IMR-90 (cell line): ENCODE data around the gene QSOX2. TPM values are rescaled to one million over a fixed set of nuclear protein-coding genes. Genes with fewer than 3 reads are reported as not detected.

Experiments
- ATAC-seq: fragments of 200-7000 bp; cut with Tn5 transposase; 2 replicates; pipeline ENCODE4 v1.9.1; 2020; ENCODE audit warnings: low read depth, mild to moderate bottlenecking, moderate library complexity
- BruUV-seq: library from RNA; stranded (reverse); fragments of 400-500 nt; replicated peaks from 2 replicates; lab custom pipeline; 2021; lab: Mats Ljungman, UMichigan
- CTCF ChIA-PET: fragments of 300-600 bp; formaldehyde crosslinking; extraction: SDS; loops from one replicate; lab custom pipeline; 2021; ENCODE audit warnings: antibody characterized with exemption; lab: Yijun Ruan, JAX
- POLR2A ChIA-PET: fragments of 300-600 bp; sonication (Branson Sonifier 250); formaldehyde crosslinking; loops from one replicate; lab custom pipeline; 2022; ENCODE audit warnings: antibody characterized with exemption; ENCODE audit not compliant: unreplicated experiment; lab: Charles Lee
- DNase-seq: peaks from one replicate; pipeline ENCODE4 v3.0.0; 2013
- H2AFZ ChIP-seq: replicated peaks from 2 replicates; pipeline ENCODE3; 2013; ENCODE audit warnings: low read length, mild to moderate bottlenecking; ENCODE audit not compliant: poor library complexity
- H2AK5ac ChIP-seq: 2 replicates; pipeline ENCODE4 v1.6.1; 2013; ENCODE audit warnings: low read depth, low read length, inconsistent platforms
- H2AK9ac ChIP-seq: replicated peaks from 2 replicates; pipeline ENCODE3; 2013; ENCODE audit warnings: mild to moderate bottlenecking, low read depth, low read length, moderate library complexity; ENCODE audit not compliant: poor library complexity
- H2BK120ac ChIP-seq: 2 replicates; pipeline ENCODE4 v1.6.1; 2013; ENCODE audit warnings: low read depth, low read length, inconsistent platforms
- H2BK15ac ChIP-seq: 3 replicates; pipeline ENCODE4 v1.6.1; 2013; ENCODE audit warnings: low read depth, low read length, inconsistent platforms
- H2BK20ac ChIP-seq: 2 replicates; pipeline ENCODE4 v1.6.1; 2013; ENCODE audit warnings: low read depth, mild to moderate bottlenecking, inconsistent platforms, low read length, moderate library complexity
- H2BK5ac ChIP-seq: 2 replicates; pipeline ENCODE4 v1.6.1; 2013; ENCODE audit warnings: mild to moderate bottlenecking, low read depth, low read length, inconsistent platforms; ENCODE audit not compliant: poor library complexity, severe bottlenecking
- H3K14ac ChIP-seq: replicated peaks from 2 replicates; pipeline ENCODE4 v1.6.1; 2013; ENCODE audit warnings: low read depth, low read length, inconsistent platforms
- H3K18ac ChIP-seq: 2 replicates; pipeline ENCODE4 v1.6.1; 2013; ENCODE audit warnings: low read depth, low read length, control low read depth
- H3K23ac ChIP-seq: 2 replicates; pipeline ENCODE4 v1.6.1; 2013; ENCODE audit warnings: low read depth, low read length, inconsistent platforms
- H3K27ac ChIP-seq: 2 replicates; pipeline ENCODE4 v1.5.1; 2013; ENCODE audit warnings: mild to moderate bottlenecking, control low read depth, low read length; ENCODE audit not compliant: insufficient read depth
- H3K27me3 ChIP-seq: 2 replicates; pipeline ENCODE4 v1.6.1; 2013; ENCODE audit warnings: low read length; ENCODE audit not compliant: control insufficient read depth, insufficient read depth
- H3K36me3 ChIP-seq: 2 replicates; pipeline ENCODE4 v1.6.1; 2013; ENCODE audit warnings: low read length, mixed read lengths; ENCODE audit not compliant: control insufficient read depth, insufficient read depth
- H3K4ac ChIP-seq: 2 replicates; pipeline ENCODE4 v1.6.1; 2013; ENCODE audit warnings: low read depth, low read length, inconsistent platforms
- H3K4me1 ChIP-seq: 2 replicates; pipeline ENCODE4 v1.6.1; 2013; ENCODE audit warnings: low read length, mixed read lengths; ENCODE audit not compliant: control insufficient read depth, insufficient read depth
- H3K4me2 ChIP-seq: 2 replicates; pipeline ENCODE4 v1.6.1; 2013; ENCODE audit warnings: low read depth, mild to moderate bottlenecking, control low read depth, low read length, moderate library complexity
- H3K4me3 ChIP-seq: 2 replicates; pipeline ENCODE4 v1.5.1; 2013; ENCODE audit warnings: low read depth, mild to moderate bottlenecking, control low read depth, low read length, moderate library complexity; ENCODE audit not compliant: insufficient read depth
- H3K56ac ChIP-seq: 2 replicates; pipeline ENCODE4 v1.6.1; 2013; ENCODE audit warnings: low read length, inconsistent platforms; ENCODE audit not compliant: insufficient read depth; ENCODE audit errors: extremely low read depth
- H3K79me1 ChIP-seq, 2 experiments: 2 replicates each; pipeline ENCODE4 v1.6.1; 2013; ENCODE audit warnings: low read length in 2 of 2, inconsistent platforms in 1 of 2, low read depth in 1 of 2
- H3K9ac ChIP-seq: 2 replicates; pipeline ENCODE4 v1.6.1; 2013; ENCODE audit warnings: low read depth, low read length, control low read depth
- H3K9me1 ChIP-seq: 2 replicates; pipeline ENCODE4 v1.6.1; 2013; ENCODE audit warnings: low read length, inconsistent platforms; ENCODE audit not compliant: insufficient read depth
- H3K9me3 ChIP-seq: 2 replicates; pipeline ENCODE4 v1.6.1; 2013; ENCODE audit warnings: low read length; ENCODE audit not compliant: control insufficient read depth, insufficient read depth
- H4K20me1 ChIP-seq: 2 replicates; pipeline ENCODE4 v1.6.1; 2013; ENCODE audit warnings: low read length, inconsistent platforms; ENCODE audit not compliant: insufficient read depth
- H4K5ac ChIP-seq: 2 replicates; pipeline ENCODE4 v1.6.1; 2013; ENCODE audit warnings: mild to moderate bottlenecking, low read depth, low read length, control low read depth
- H4K8ac ChIP-seq, 2 experiments: 2 replicates each; pipeline ENCODE4 v1.6.1; 2013; ENCODE audit warnings: low read depth in 2 of 2, low read length in 2 of 2, control low read depth in 1 of 2, inconsistent platforms in 1 of 2
- H4K91ac ChIP-seq: 2 replicates; pipeline ENCODE4 v1.6.1; 2013; ENCODE audit warnings: low read depth, low read length, inconsistent platforms; ENCODE audit not compliant: insufficient read depth
- BHLHE40 ChIP-seq: fragments of 150-350 bp; IDR thresholded peaks from 2 replicates; pipeline ENCODE4 v1.6.1; 2016; ENCODE audit warnings: mild to moderate bottlenecking, low read depth, low read length
- CEBPB ChIP-seq: IDR thresholded peaks from 2 replicates; pipeline ENCODE4 v1.6.1; 2012; ENCODE audit warnings: low read depth, low read length, improper control_type of control experiment
- CHD1 ChIP-seq: IDR thresholded peaks from 2 replicates; pipeline ENCODE4 v1.6.1; 2012; ENCODE audit warnings: low read depth, low read length, improper control_type of control experiment
- FOS ChIP-seq: fragments of 150-350 bp; IDR thresholded peaks from 2 replicates; pipeline ENCODE4 v1.6.1; 2016; ENCODE audit warnings: low read depth, low read length
- MAFK ChIP-seq: IDR thresholded peaks from 2 replicates; pipeline ENCODE4 v1.6.1; 2012; ENCODE audit warnings: low read depth, low read length, improper control_type of control experiment
- MAZ ChIP-seq: IDR thresholded peaks from 2 replicates; pipeline ENCODE4 v1.6.1; 2012; ENCODE audit warnings: low read depth, mild to moderate bottlenecking, low read length, improper control_type of control experiment, moderate library complexity, borderline replicate concordance
- MXI1 ChIP-seq: IDR thresholded peaks from 2 replicates; pipeline ENCODE4 v1.6.1; 2012; ENCODE audit warnings: low read depth, mild to moderate bottlenecking, low read length, moderate library complexity, borderline replicate concordance
- NFE2L2 ChIP-seq: fragments of 150-350 bp; IDR thresholded peaks from 2 replicates; pipeline ENCODE4 v1.6.1; 2016; ENCODE audit warnings: low read depth, mild to moderate bottlenecking, low read length
- POLR2A ChIP-seq: IDR thresholded peaks from 2 replicates; pipeline ENCODE4 v1.6.1; 2012; ENCODE audit warnings: mild to moderate bottlenecking, low read depth, low read length
- RAD21 ChIP-seq: IDR thresholded peaks from 2 replicates; pipeline ENCODE4 v1.6.1; 2012; ENCODE audit warnings: low read length, improper control_type of control experiment
- RCOR1 ChIP-seq: IDR thresholded peaks from 2 replicates; pipeline ENCODE4 v1.6.1; 2012; ENCODE audit warnings: mild to moderate bottlenecking, low read length, improper control_type of control experiment; ENCODE audit not compliant: insufficient replicate concordance
- RFX5 ChIP-seq: IDR thresholded peaks from 2 replicates; pipeline ENCODE4 v1.8.0; 2012; ENCODE audit warnings: low read depth, mild to moderate bottlenecking, low read length, moderate library complexity
- SMC3 ChIP-seq: fragments of 150-350 bp; IDR thresholded peaks from 2 replicates; pipeline ENCODE4 v1.6.1; 2016; ENCODE audit warnings: low read depth, mild to moderate bottlenecking, antibody characterized with exemption, low read length, moderate library complexity
- WGBS, 2 experiments: methylation state at CpG; one replicate each; pipeline versions ENCODE4 v1.1.5 to v1.1.7; 2013; ENCODE audit warnings: missing lambda C conversion rate in 2 of 2; ENCODE audit not compliant: insufficient read length in 1 of 2; ENCODE audit errors: extremely low coverage in 2 of 2; 5-methylcytosine and 5-hydroxymethylcytosine counted together
- dilution Hi-C: fragments of 300-500 bp; cut with HindIII; formaldehyde crosslinking; loops from one replicate; pipeline ENCODE4 v1.14.3; 2018; ENCODE audit warnings: low sequenced_read_pairs; ENCODE audit not compliant: unreplicated experiment
- in situ Hi-C: fragments of 300-500 bp; cut with MboI; formaldehyde crosslinking; loops from 3 replicates; pipeline ENCODE4 v1.14.3; 2019; ENCODE audit warnings: low sequenced_read_pairs, inconsistent platforms, mixed read lengths
- intact Hi-C: fragments of 100-400 bp; cut with micrococcal nuclease; formaldehyde crosslinking; loops from 2 replicates; pipeline ENCODE4 v1.10.0; 2022
- polyA plus RNA-seq, 3 experiments: library from polyadenylated mRNA; depleted of rRNA; stranded (reverse); fragments of >200 nt; gene quantifications; 2 replicates each; pipeline ENCODE4 v1.2.3, GENCODE V29; 2012; ENCODE audit warnings: low replicate concordance in 1 of 3
- total RNA-seq: library from RNA; depleted of rRNA; stranded (reverse); fragments of >200 nt; gene quantifications from 2 replicates; pipeline ENCODE4 v1.2.3, GENCODE V29; 2012
- TF ChIP-seq, protein P1 (sequence below): fragments of 150-350 bp; IDR thresholded peaks from 2 replicates; pipeline ENCODE4 v1.6.1; 2017; ENCODE audit warnings: mild to moderate bottlenecking, antibody characterized with exemption, low read length, low read depth
- TF ChIP-seq, protein P2 (sequence below): conservative IDR thresholded peaks from 2 replicates; pipeline ENCODE4 v1.5.1; 2012; ENCODE audit warnings: mild to moderate bottlenecking, low read depth, low read length, improper control_type of control experiment
- TF ChIP-seq, protein P3 (sequence below): fragments of 150-350 bp; IDR thresholded peaks from 2 replicates; pipeline ENCODE4 v1.6.1; 2016; ENCODE audit warnings: low read depth, mild to moderate bottlenecking, low read length, moderate library complexity, borderline replicate concordance

QSOX2 gene
- total and polyA plus RNA-seq, 2 of the 4 experiments (the other 2 are of a cell fraction) = 5.9 to 12.9 TPM

DNA sequence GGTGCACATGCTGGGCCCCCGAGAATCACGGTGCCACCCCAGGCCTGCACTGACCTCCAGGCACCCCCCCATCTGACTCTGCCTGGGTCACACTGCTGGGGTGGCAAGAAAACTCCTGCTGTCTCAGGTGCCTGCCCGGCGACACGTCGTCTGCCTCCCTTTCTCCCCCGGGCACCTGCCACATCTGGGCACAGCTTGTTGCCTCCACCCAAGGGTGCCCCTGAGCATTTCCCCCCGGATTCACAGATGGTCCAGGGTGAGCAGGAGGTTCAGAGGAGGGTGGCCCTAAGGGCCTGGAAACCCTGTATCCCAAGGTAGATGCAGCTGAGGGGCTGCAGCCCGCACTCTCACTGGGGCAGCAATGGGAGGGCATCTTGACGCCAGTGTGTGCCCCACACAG, 14.9 kb upstream of the QSOX2 start:
- no peak overlapping the region for H4K5ac ChIP-seq
- H2AK5ac ChIP-seq = no peak overlapping the region
- no peak overlapping the region for H3K9ac ChIP-seq
- H4K91ac ChIP-seq = no peak overlapping the region
- no peak overlapping the region for H2AFZ ChIP-seq
- WGBS, 2 experiments = 90% methylated on average over 4 of the region's 10 CpGs; no CpG with 5 or more reads in 1 of the 2 experiments
- H3K4me1 ChIP-seq = no peaks in the 10 kb centered on the region
- ChIA-PET CTCF (no interaction called here), POLR2A (no interaction called here)
- H3K18ac ChIP-seq = no peak overlapping the region
- no peak for DNase-seq
- no peaks in the 10 kb centered on the region for H4K20me1 ChIP-seq
- H3K9me1 ChIP-seq = no peaks in the 10 kb centered on the region
- no peak overlapping the region for H3K14ac ChIP-seq
- H3K4me2 ChIP-seq = no peak overlapping the region
- H3K79me1 ChIP-seq = no peaks in the 10 kb centered on the region
- no peak overlapping the region for H3K56ac ChIP-seq
- H3K4me3 ChIP-seq = no peak overlapping the region
- no peak overlapping the region for H2AK9ac ChIP-seq
- H3K4ac ChIP-seq = no peak overlapping the region
- no peak overlapping the region for H4K8ac ChIP-seq
- no peaks in the 10 kb centered on the region for H3K36me3 ChIP-seq
- no peak overlapping the region for H2BK15ac ChIP-seq
- H3K9me3 ChIP-seq = no peaks in the 10 kb centered on the region
- H3K23ac ChIP-seq = no peak overlapping the region
- no peak overlapping the region for H2BK5ac ChIP-seq
- TF ChIP-seq POLR2A = no peak
- TF ChIP-seq RAD21 = no peak
- TF ChIP-seq MXI1 = no peak
- no peak for TF ChIP-seq MAFK
- TF ChIP-seq NFE2L2 = no peak
- TF ChIP-seq CEBPB = no peak
- TF ChIP-seq, protein P1, sequence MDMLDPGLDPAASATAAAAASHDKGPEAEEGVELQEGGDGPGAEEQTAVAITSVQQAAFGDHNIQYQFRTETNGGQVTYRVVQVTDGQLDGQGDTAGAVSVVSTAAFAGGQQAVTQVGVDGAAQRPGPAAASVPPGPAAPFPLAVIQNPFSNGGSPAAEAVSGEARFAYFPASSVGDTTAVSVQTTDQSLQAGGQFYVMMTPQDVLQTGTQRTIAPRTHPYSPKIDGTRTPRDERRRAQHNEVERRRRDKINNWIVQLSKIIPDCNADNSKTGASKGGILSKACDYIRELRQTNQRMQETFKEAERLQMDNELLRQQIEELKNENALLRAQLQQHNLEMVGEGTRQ = no peak
- no peak for TF ChIP-seq RCOR1
- no peak for TF ChIP-seq RFX5
- no peak for TF ChIP-seq FOS
- TF ChIP-seq, protein P2, sequence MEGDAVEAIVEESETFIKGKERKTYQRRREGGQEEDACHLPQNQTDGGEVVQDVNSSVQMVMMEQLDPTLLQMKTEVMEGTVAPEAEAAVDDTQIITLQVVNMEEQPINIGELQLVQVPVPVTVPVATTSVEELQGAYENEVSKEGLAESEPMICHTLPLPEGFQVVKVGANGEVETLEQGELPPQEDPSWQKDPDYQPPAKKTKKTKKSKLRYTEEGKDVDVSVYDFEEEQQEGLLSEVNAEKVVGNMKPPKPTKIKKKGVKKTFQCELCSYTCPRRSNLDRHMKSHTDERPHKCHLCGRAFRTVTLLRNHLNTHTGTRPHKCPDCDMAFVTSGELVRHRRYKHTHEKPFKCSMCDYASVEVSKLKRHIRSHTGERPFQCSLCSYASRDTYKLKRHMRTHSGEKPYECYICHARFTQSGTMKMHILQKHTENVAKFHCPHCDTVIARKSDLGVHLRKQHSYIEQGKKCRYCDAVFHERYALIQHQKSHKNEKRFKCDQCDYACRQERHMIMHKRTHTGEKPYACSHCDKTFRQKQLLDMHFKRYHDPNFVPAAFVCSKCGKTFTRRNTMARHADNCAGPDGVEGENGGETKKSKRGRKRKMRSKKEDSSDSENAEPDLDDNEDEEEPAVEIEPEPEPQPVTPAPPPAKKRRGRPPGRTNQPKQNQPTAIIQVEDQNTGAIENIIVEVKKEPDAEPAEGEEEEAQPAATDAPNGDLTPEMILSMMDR = no peak
- no peak for TF ChIP-seq CHD1
- no peak for TF ChIP-seq BHLHE40
- no peak for TF ChIP-seq MAZ
- no peak for TF ChIP-seq SMC3
- TF ChIP-seq, protein P3, sequence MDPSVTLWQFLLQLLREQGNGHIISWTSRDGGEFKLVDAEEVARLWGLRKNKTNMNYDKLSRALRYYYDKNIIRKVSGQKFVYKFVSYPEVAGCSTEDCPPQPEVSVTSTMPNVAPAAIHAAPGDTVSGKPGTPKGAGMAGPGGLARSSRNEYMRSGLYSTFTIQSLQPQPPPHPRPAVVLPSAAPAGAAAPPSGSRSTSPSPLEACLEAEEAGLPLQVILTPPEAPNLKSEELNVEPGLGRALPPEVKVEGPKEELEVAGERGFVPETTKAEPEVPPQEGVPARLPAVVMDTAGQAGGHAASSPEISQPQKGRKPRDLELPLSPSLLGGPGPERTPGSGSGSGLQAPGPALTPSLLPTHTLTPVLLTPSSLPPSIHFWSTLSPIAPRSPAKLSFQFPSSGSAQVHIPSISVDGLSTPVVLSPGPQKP = no peak
- intact Hi-C loops (no loop called here), dilution Hi-C loops (no loop called here), in situ Hi-C loops (no loop called here)
- H2BK120ac ChIP-seq = no peak overlapping the region
- ATAC-seq = no peak
- BruUV-seq = no TSS peak
- H2BK20ac ChIP-seq = no peak overlapping the region
- no peak overlapping the region for H3K27ac ChIP-seq
- peaks cover 28% of the 10 kb centered on the region for H3K27me3 ChIP-seq
